DND-41 (cell line): Measurements from ENCODE around the gene LRRC74A.

Experiments
- ATAC-seq: fragments of 200-7000 bp; cut with Tn5 transposase; 3 replicates; pipeline ENCODE4 v1.9.1; 2021; ENCODE audit warnings: low read depth; ENCODE audit not compliant: insufficient read depth
- DNase-seq: peaks from one replicate; pipeline ENCODE4 v3.0.0-alpha.2; 2020
- H2AFZ ChIP-seq: 2 replicates; pipeline ENCODE4 v1.6.0; 2012; ENCODE audit warnings: low read depth, low read length
- H3K27ac ChIP-seq: 2 replicates; pipeline ENCODE4 v1.5.1; 2012; ENCODE audit warnings: low read length, inconsistent platforms
- H3K27me3 ChIP-seq: fragments of 200-600 bp; sonication (generic); 2 replicates; pipeline ENCODE4 v1.6.0; 2012; ENCODE audit warnings: low read length, mild to moderate bottlenecking, inconsistent platforms; ENCODE audit not compliant: insufficient read depth, poor library complexity
- H3K36me3 ChIP-seq: 2 replicates; pipeline ENCODE4 v1.5.1; 2012; ENCODE audit warnings: low read length, inconsistent platforms; ENCODE audit not compliant: insufficient read depth
- H3K4me1 ChIP-seq: 2 replicates; pipeline ENCODE4 v1.5.1; 2012; ENCODE audit warnings: mild to moderate bottlenecking, low read length; ENCODE audit not compliant: insufficient read depth
- H3K4me2 ChIP-seq: 2 replicates; pipeline ENCODE4 v1.6.0; 2012; ENCODE audit warnings: mild to moderate bottlenecking, moderate library complexity, low read length, inconsistent platforms; ENCODE audit not compliant: insufficient read depth
- H3K4me3 ChIP-seq, 2 experiments: fragments of 200-600 bp in 1 of 2; shearing (Covaris generic) in 1 of 2; 2 replicates each; pipeline ENCODE4 v1.5.1; 2012 to 2016; ENCODE audit warnings: inconsistent platforms in 2 of 2, low read length in 2 of 2, mild to moderate bottlenecking in 2 of 2, low read depth in 1 of 2, moderate library complexity in 1 of 2
- H3K79me2 ChIP-seq: 2 replicates; pipeline ENCODE4 v1.6.0; 2012; ENCODE audit warnings: low read length, inconsistent platforms; ENCODE audit not compliant: insufficient read depth
- H3K9ac ChIP-seq: 2 replicates; pipeline ENCODE4 v1.6.0; 2012; ENCODE audit warnings: low read depth, mild to moderate bottlenecking, inconsistent platforms, low read length, moderate library complexity
- H3K9me3 ChIP-seq: 2 replicates; pipeline ENCODE4 v1.5.1; 2012; ENCODE audit warnings: low read length, moderate library complexity, mild to moderate bottlenecking, inconsistent platforms; ENCODE audit not compliant: insufficient read depth, severe bottlenecking
- H4K20me1 ChIP-seq: 2 replicates; pipeline ENCODE4 v1.6.0; 2012; ENCODE audit warnings: low read length; ENCODE audit not compliant: insufficient read depth
- CTCF ChIP-seq: IDR thresholded peaks from 2 replicates; pipeline ENCODE4 v1.5.1; 2012; ENCODE audit warnings: borderline replicate concordance, low read length, moderate library complexity, mild to moderate bottlenecking; ENCODE audit not compliant: poor library complexity, severe bottlenecking; ENCODE audit errors: extremely low read depth
- EZH2 ChIP-seq: IDR thresholded peaks from 3 replicates; pipeline ENCODE4 v1.6.1; 2012; ENCODE audit warnings: borderline replicate concordance, low read depth, mild to moderate bottlenecking, moderate library complexity, low read length, inconsistent platforms; ENCODE audit not compliant: severe bottlenecking

The LRRC74A gene

DNA sequence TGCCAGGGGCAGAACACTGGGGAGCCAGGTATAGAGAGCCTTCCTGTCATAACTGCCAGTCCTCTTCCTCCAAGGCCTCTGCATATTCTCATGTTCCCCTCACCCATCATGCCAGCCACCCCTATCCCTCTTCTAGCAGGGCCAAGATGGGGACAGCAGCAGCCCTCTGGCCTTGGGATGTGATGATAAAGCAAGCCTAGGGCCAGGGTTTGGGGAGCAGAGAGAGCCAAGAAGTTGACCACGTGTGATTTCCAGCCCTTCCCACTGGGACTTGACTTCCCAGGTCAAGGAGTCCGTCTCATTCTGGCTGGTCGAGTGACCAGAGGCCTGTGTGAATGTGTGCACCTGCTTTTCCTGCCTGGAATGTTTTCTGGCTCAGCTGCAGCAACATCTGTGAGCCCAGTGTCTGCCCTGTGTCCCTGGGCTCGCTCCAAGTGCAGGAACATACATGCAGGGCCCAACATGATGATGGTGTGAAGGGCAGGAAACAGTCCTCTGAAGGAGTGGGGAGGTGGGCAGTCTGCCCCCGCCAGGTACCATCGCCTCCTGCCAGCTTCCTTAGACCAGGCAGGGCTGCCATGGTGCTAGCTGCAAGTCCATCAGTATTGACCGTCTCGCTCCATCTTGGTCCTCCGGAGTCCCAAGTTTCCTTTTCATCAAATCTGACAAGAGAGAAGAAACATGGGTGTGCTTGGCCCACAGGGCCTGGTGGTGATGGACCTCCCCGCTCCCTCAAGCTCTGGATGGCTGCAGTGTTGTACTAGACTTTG lies 43.9 kb upstream of the LRRC74A start:
- Histone ChIP-seq H3K27ac (0 out of 2 replicates have a peak overlapping the region, but pooled peaks have one; percentile 25), H3K36me3 (peaks cover 53% of the 10 kb centered on the region), H3K9me3 (no peaks in the 10 kb centered on the region), H3K79me2 (no peaks in the 10 kb centered on the region), H3K27me3 (no peaks in the 10 kb centered on the region), H3K9ac (no peak overlapping the region), H3K4me1 (no peaks in the 10 kb centered on the region), H3K4me3 (no peak overlapping the region), H3K4me2 (no peak overlapping the region), H2AFZ (no peak overlapping the region), H4K20me1 (peaks cover 8% of the 10 kb centered on the region)
- TF ChIP-seq EZH2 = no peak
- no peak for TF ChIP-seq CTCF
- DNase-seq = no peak
- ATAC-seq = no peak

DNA sequence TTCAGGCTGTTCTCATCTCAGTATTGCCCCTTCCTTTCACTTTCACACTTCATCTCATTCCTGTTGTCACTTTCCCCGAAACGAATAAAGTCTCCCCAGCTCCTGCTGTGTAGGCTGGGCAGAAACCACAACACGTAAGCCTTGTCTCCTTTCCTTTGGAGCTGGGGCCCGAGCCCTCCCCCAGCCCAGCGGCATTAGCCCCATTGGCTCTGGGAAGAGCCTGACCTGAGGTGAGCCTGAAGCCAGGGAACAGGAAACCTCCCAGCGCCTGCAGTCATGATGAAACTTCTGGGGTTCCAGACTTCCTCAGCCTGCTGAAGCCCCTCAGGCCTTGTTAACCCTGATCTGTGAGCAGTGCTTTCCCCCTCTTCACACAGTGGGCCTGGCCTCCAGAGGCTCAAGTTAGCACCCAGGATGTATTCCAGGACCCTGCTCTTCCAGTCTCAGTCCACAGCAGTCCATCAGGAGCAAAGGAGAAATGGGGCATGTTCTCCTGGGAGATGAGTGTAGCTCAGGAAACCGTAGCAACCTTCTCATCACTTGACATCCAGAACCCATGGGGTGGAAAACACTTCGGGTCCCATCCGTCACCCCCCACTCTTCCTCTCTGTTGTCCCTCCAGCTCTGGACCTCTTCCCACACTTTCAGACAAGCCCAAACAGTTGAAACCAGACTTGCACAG lies 43.2 kb upstream of the LRRC74A start:
- Histone ChIP-seq H3K4me3 (no peak overlapping the region), H3K27ac (no peak overlapping the region), H3K27me3 (no peaks in the 10 kb centered on the region), H3K36me3 (peaks cover 60% of the 10 kb centered on the region), H3K4me1 (no peaks in the 10 kb centered on the region), H3K79me2 (no peaks in the 10 kb centered on the region), H3K9me3 (no peaks in the 10 kb centered on the region), H2AFZ (no peak overlapping the region), H4K20me1 (peaks cover 8% of the 10 kb centered on the region), H3K9ac (no peak overlapping the region), H3K4me2 (no peak overlapping the region)
- ATAC-seq = no peak
- TF ChIP-seq CTCF = no peak
- no peak for TF ChIP-seq EZH2
- no peak for DNase-seq

- TF ChIP-seq EZH2 (no peak), CTCF (no peak)
- H3K9me3 ChIP-seq = no peaks in the 10 kb centered on the region
- H3K9ac ChIP-seq = no peak overlapping the region
- H3K27ac ChIP-seq = no peak overlapping the region
- H2AFZ ChIP-seq = no peak overlapping the region
- ATAC-seq = no peak
- H3K79me2 ChIP-seq = no peaks in the 10 kb centered on the region
- no peaks in the 10 kb centered on the region for H3K27me3 ChIP-seq
- H3K4me3 ChIP-seq = no peak overlapping the region
- H3K4me2 ChIP-seq = no peak overlapping the region
- peaks cover 73% of the 10 kb centered on the region for H3K36me3 ChIP-seq
- H3K4me1 ChIP-seq = no peaks in the 10 kb centered on the region
- no peak for DNase-seq
- H4K20me1 ChIP-seq = peaks cover 8% of the 10 kb centered on the region
Measured at GRCh38 chr14:76784266-76784874, 41.8 kb upstream of the LRRC74A start.
